ENCODE results near the gene C12orf43.

DNA sequence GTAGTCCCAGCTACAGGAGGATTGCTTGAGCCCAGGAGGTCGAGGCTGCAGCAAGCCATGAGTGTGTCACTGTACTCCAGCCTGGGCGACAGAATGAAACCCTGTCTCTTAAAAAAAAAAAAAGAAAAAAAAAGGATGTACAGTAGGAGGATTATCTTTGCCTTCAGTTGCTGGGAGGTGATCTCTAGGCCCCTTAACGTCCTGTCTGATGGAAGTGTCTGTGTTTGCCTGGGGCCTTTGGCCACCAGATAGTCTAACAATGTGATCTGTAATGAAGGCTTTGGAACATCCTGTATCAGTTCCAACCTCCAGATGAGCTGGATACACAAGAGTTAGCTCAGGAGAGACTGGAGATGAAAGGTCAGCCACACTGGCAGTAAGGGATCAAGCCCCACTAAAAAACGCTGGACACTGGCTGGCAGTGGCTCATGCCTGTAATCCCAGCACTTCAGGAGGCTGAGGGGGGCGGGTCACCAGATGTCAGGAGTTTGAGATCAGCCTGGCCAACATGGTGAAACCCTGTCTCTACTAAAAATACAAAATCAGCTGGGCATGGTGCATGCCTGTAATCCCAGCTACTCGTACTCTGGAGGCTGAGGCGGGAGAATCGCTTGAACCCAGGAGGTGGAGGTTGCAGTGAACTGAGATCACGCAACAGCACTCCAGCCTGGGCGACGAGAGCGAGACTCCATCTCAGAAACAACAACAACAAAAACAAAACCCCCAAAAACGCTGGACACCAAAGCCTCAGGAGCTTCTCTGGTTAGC, 57.0 kb downstream of the C12orf43 start:
- TF ChIP-seq, protein P1, sequence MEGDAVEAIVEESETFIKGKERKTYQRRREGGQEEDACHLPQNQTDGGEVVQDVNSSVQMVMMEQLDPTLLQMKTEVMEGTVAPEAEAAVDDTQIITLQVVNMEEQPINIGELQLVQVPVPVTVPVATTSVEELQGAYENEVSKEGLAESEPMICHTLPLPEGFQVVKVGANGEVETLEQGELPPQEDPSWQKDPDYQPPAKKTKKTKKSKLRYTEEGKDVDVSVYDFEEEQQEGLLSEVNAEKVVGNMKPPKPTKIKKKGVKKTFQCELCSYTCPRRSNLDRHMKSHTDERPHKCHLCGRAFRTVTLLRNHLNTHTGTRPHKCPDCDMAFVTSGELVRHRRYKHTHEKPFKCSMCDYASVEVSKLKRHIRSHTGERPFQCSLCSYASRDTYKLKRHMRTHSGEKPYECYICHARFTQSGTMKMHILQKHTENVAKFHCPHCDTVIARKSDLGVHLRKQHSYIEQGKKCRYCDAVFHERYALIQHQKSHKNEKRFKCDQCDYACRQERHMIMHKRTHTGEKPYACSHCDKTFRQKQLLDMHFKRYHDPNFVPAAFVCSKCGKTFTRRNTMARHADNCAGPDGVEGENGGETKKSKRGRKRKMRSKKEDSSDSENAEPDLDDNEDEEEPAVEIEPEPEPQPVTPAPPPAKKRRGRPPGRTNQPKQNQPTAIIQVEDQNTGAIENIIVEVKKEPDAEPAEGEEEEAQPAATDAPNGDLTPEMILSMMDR (optimal IDR thresholded peaks at IDR 0.05 in 1 of 3, IDR thresholded peaks at IDR 0.05 in 1 of 3, conservative IDR thresholded peaks at IDR 0.05 in 1 of 3; ENCODE audit: extremely low read depth in 1 of 3, insufficient read depth in 2 of 3, low read length in 3 of 3), result no peak
- no peak for TF ChIP-seq EZH2 (IDR thresholded peaks at IDR 0.05; ENCODE audit: low read length)
